ENCODE results near the gene SPIRE2.
"Not testable (repeated sequence)": the region's sequence is repeated elsewhere in the genome, so short reads cannot be mapped to it uniquely, and the experiment has no call there.

The SPIRE2 gene

DNA sequence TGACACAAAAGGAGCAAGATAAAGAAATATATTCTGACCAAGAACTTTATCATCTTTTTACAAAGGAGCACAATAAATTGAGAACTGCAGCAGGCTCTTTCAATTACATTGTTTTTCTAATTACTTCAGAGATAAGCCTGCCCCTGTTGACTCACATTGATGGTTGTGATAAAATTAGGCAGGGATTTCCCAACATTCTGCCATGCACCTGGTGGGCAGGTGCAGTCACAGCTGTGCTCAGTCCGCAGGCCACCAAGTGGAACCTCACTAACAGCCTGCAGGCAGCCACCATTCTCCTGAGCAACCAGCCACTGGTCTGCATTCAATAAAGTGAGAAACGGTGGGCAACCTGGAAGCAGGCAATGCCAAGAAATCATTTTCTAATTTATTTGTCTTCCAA lies 17.0 kb upstream of the SPIRE2 start:
- no peak for DNase-seq (ENCODE audit: low spot score)

DNA sequence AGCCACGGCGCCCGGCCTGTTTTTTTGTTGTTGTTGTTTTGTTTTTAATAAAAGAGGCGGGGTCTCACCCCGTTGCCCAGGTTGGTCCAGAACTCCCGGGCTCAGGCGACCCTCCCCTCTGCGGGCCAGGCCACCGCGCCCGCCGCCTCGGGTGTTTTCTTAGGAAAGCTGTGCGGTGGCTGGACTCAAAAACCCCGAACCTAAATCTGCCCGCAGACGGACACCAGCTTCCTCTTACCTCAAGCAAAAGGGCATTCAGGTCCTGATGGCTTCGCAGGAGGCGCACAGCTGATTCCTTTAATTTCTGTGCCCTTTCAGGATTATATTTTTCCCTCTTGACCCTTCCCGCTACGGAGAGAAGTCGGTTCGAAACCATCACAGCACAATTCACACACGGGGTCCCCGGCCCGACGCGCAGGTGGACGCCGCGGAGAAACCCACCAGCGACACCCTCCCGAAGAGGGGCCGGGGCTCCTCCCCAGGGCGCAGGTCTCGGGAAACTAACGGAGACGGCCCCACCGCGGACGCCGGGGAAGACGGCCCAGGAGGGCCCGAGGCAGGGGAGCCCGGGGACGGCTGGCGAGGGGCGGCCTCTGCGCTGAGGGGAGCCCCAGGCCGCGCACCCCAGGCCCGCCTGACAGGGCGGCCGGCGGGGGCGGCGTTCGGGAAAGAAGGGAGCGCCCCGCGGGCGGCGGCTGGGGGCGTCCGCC lies 12.5 kb upstream of the SPIRE2 start:
- DNase-seq (ENCODE audit: low spot score) = no peak

DNA sequence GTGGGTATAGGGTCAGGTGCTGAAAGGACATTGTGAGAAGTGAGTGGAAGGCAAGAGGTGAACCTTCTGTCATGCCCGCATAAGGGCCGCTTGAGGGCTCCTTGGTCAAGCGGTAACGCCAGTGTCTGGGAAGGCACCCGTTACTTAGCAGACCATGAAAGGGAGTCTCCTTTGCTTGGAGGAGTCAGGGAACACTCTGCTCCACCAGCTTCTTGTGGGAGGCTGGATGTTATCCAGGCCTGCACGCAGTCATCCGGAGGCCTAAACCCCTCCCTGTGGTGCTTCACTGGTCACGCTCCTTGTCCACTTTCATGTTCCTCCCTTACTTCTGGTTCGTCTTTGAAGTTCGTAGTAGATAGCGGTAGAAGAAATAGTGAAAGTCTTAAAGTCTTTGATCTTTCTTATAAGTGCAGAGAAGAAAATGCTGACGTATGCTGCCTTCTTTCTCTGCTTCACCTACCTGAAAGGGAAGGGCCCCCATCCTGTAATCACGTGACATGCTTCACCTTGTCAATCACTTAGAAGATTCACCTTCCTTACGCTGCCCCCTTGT lies 9.3 kb upstream of the SPIRE2 start:
- not testable (repeated sequence) for DNase-seq (ENCODE audit: low spot score)

DNA sequence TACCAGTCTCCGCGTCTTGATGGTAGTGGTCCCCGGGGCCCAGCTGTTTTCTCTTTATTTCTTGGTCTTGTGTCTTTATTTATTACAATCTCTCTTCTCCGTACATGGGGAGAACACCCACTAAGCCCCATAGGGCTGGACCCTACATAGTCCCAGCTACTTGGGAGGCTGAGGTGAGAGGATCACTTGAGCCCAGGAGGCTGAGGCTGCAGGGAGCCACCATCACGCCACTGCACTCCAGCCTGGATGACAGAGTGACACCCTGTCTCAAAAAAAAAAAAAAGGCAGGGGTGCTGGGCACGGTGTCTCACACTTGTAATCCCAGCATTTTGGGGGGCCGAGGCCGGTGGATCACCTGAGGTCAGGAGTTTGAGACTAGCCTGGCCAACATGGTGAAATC lies 8.8 kb upstream of the SPIRE2 start:
- not testable (repeated sequence) for DNase-seq (ENCODE audit: low spot score)

DNA sequence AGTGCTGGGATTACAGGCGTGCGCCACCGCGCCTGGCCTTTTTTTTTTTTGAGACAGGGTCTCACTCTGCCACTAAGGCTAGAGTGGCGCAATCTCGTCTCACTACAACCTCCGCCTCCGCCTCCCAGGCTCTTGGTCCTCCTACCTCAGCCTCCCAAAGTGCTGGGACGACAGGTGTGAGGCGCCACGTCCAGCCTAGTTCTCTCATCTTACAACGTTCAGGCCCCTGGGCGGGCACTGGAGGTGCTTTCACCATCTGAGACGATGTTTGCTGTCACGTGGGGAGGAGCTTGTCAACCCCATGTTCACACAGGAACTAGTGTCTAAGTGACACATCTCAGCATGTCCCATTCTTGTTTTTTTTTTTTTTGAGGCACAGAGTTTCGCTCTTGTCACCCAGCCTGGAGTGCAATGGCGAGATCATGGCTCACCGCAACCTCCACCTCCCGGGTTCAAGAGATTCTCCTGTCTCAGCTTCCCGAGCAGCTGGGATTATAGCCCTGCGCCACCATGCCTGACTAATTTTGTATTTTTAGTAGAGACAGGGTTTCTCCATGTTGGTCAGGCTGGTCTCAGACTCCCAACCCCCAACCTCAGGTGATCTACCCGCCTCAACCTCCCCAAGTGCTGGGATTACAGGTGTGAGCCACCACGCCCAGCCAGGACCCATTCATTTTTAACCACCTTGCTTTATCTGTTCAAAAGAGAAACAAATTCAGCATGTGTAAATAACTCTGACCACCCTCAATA lies 6.7 kb upstream of the SPIRE2 start:
- DNase-seq (ENCODE audit: low spot score) = no peak

DNA sequence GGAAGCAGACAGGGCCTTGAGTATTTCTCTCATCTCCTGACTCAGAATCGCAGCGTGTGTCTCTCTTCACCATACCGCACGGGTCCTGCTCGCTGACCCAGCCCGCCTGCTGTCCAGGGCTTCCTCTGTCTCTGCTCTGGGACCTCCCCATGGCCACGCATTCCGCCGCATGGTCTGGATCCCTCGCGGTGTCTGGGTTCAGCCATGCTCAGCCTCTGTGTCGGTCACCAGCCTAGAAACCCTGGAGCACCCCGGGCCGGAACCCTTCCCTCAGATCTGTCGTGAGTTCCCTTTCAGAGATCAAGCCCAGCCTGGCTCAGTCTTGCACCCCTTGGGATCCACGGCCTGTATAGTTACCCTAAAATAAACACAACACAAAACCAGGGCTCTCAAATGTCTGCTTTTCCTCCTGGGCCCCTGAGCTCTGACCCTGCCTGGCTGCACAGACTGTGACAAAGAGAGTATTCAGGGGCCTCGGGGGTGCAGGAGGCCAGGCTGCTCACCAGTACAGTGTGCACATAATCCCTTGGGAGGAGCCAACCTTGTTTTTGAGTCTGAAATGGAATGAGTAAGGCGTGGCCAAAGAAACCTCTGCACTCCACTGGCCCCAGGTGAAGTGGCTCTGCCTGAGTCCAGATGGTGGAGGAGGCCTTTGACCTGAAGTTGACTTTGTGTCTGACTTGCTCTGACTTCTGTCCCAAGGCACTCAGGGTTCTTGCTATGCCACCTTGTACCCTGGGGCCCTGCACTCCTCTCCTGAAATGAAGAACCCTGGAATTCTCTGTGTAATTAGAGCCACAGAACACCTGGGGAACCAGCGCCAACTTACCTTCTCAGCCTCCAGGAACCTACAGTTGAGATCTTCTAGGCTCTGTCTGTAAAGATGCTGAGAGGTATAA lies 5.8 kb upstream of the SPIRE2 start:
- no peak for DNase-seq (ENCODE audit: low spot score)

DNA sequence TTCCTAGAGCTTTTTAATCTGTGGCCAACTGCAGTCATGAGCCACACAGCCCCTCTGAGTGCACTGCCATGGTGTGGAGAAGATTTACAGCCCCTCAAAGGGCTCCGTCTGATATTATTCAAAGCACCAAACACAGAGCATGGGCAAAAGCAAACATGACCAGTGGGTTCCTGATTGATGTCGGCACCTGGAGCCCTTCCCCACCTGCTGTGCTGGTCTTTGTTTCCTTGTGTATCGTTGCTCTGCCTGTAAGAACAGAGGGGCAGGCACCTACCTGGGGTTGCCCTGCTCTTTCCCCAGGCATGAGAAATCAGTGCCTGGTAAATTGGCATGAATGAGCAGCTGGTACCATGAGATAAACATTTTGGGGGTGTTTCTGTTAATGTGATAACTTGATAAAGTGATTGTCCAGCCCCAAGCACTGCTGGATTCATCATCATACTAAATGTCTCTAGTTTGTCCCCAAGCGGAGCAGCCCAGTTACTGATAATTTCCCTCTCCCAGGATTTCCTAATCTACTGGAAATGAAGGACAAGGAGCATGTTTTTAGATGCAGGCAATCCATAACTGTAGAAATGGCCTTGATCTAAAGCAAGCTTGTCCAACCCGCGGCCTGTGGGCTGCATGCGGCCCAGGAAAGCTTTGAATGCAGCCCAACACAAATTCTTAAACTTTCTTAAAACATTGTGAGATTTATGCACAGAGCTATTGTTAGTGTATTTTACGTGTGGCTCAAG lies 5.0 kb upstream of the SPIRE2 start:
- no peak for DNase-seq (ENCODE audit: low spot score)

DNA sequence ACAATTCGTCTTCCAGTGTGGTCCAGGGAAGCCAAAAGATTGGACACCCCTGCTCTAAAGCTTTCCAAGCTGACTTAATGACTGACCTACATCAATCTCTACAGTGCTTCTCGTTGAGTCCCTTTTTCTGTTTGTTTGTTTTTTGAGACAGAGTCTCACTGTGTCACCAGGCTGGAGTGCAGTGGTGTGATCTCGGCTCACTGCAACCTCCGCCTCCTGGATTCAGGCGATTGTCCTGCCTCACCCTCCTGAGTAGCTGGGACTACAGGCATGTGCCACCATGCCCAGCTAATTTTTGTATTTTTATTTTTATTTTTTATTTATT lies 4.5 kb upstream of the SPIRE2 start:
- DNase-seq (ENCODE audit: low spot score) = not testable (repeated sequence)

DNA sequence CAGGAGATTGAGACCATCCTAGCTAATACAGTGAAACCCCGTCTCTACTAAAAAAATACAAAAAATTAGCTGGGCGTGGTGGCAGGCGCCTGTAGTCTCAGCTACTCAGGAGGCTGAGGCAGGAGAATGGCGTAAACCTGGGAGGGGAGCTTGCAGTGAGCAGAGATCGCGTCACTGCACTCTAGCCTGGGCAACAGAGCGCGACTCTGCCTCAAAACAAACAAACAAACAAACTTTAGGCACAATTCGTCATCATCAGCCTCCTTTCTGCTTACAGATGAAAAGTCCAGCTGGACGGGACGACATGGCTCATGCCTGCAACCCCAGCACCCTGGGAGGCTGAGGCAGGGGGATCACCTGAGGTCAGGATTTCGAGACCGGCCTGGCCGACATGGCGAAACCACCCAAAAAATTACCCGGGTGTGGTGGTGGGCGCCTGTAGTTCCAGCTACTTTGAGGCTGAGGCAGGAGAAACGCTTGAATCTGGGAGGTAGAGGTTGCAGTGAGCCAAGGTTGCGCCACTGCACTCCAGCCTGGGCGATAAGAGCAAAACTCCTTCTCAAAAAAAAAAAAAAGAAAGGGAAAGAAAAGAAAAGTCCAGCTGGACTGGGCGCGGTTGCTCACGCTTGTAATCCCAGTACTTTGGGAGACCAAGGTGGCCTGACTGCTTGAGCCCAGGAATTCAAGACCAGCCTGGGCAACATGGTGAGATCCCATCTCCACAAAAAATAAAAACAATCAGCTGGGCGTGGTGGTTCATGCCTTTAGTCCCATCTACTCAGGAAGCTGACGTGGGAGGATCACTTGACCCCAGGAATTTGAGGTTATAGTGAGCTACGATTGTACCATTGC lies 1.5 kb upstream of the SPIRE2 start:
- no peak for DNase-seq (ENCODE audit: low spot score)

DNA sequence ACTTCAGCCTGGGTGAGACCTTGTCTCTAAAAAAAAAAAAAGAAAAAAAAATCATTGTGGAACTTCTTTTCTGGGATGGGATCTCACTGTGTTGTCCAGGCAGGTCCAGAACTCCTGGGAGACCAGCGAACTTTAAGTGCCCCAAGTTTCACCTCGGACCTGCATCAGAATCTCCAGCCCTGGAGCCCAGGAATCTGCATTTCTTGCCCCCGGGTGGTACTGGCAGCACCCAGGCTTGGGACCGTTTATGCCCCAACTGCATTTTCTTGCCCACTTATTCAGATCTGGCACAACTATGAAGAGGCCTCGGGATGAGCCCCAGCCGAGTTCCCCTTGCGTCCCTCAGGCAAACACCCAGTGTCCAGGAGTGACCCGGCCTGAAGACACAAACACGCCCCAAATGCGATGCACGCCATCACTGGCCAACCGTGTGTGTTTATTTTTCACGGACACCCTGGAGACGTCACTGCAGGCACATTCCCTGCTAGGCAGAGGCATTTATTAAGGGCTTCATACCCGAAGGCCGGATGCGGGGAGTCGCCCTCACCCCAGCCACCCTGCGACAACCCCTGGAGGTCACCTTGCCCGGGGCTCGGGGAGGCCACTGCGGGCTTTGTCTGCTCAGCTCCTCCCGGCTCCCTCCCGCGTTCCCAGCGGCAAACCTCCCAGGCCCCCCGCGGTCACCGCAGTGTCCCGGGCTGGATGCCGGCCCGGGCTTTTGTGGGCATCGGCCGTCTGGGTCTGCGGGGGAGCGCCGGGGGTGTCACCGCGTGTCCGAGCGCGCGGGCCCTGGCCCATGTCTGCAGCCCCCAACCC lies 684 bp upstream of the SPIRE2 start:
- DNase-seq (ENCODE audit: low spot score) = no peak

DNA sequence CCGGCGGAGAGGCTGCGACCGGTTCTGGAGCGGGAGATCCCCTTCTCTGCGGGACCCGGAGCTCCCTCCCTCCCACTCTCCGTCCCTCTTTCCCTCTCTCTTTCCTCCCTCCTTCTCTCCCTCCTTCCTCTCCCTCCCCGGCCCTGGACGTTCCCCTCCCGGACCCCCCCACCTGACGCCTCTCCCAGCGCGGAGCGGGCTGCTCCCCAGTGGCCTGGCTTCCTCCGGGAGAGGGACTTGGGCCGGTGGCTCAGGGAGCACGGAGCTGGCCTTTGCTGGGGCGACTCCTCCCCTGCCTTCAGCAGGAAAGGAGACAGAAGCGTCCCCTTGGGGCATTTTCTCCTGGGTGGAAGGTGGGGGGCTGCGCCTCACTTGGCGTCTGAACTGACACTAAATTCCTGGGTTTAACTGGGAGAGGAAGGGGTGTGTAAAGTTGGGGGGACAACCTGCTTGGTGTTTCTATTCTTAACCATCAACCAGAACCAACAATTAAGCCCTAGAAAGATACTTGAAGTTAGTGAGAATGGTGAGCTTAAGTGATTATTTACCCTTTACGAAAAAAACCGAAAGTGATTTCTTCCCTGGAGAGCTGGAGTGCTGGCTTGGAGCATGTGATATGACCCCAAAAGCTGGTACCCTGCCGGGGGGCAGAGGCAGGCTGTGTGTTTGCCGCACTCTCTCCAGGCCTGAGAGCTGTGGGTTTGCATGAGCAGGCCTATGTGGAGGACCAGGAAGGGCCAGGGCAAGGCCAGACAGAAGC lies 775 bp downstream of the SPIRE2 start:
- DNase-seq (ENCODE audit: low spot score) = no peak

DNA sequence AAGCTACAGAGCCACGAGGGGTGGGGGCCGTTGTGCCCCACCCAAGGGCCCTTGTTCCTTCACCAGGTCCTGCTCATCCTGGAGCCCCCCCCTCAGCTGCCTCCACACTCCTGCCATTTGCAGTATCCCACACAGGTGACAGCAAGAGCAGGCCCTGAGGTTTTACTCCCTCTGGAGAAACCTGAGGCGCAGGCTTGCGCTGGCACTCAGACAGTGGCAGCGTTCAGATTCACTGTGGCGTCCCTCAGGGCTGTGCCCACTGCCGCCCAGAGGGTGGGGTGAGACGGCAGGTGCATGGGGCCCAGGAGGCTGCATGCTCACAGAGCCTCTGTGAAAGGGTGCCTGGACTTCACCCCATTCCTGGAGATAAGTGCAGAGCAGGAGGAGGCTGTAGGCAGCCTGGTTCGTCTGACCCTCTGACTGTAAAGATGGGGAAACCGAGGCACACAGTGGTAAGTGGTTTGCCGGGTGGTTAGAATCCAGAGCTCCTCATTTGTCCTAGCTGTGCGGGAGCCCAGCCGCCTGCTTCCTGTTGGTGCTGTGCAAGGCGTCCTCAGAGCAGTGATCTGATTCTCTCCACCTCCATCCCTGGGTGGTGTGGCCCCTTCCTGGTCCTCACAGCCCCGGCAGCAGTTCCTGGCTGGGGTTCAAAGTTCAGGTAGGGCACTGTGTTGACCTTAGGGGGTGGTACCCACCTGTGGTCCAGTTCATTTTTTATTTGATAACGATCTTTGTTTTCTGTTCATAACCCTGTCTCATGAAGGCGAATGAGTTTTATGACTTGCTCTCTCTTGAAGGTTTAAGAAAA lies 1.6 kb downstream of the SPIRE2 start:
- DNase-seq (ENCODE audit: low spot score) = no peak

DNA sequence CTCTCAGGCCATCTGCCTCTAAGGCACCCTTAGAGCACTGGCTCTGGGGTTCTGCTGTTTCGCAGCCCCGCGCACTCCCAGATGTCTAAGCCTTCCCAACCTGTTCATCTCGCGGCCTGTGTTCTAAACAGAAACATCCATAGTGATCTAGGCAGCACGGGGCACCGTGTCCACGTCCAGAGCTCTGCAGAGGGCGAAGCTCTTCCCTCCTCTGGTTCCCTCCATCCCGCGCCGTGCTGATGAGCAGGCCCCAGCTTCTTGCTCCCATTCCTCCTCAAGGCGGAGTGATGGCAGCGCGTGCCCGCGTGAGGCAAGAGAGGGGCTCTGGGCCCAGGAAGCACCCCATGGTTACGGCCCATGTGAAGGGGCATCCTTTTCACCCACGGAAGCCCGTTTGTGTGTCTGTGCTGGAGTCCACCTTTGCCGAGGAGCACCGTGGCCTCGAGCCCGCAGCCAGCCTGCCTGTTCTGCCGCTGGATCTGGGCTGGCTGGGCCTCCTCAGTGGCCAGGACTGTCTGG lies 3.6 kb downstream of the SPIRE2 start:
- DNase-seq (ENCODE audit: low spot score) = no peak

DNA sequence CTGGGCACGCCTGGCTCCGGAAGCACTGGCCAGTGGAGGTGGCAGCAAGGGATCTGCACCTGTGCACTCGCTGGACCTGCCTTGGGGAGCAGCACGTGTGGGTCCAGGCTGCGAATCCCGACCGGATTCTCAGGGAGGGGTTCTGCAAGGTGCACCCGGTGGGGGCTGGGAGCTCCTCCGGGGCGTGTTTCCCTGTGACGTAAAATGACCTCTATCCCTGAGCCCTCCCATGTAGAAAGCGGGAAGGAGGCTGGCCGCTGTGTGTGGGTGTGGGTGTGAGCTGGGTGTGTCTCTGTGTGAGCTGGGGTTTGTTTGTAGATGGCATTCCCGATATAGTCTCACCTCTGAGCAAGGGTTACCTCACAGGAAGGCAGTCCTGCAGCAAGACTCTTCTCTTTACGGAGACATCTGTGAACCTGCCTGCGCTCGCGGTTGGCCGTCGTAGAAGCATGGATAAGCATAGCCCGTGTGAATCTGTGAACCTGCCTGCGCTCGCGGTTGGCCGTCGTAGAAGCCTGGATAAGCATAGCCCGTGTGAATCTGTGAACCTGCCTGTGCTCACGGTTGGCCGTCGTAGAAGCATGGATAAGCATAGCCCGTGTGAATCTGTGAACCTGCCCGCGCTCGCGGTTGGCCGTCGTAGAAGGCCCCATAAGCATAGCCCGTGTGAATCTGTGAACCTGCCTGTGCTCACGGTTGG lies 5.5 kb downstream of the SPIRE2 start:
- DNase-seq (ENCODE audit: low spot score) = not testable (repeated sequence)

DNA sequence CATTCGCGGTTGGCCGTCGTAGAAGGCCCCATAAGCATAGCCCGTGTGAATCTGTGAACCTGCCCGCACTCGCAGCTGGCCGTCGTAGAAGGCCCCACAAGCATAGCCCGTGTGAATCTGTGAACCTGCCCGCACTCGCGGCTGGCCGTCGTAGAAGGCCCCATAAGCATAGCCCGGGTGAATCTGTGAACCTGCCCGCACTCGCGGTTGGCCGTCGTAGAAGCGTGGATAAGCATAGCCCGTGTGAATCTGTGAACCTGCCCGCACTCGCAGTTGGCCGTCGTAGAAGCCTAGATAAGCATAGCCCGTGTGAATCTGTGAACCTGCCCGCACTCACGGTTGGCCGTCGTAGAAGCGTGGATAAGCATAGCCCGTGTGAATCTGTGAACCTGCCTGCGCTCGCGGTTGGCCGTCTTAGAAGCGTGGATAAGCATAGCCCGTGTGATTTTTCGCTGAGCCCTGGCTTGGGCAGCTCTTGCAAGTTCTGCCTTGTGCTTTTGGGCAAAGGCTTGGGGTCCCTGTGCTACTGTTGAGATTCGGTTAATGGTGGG lies 6.6 kb downstream of the SPIRE2 start:
- not testable (repeated sequence) for DNase-seq (ENCODE audit: low spot score)

DNA sequence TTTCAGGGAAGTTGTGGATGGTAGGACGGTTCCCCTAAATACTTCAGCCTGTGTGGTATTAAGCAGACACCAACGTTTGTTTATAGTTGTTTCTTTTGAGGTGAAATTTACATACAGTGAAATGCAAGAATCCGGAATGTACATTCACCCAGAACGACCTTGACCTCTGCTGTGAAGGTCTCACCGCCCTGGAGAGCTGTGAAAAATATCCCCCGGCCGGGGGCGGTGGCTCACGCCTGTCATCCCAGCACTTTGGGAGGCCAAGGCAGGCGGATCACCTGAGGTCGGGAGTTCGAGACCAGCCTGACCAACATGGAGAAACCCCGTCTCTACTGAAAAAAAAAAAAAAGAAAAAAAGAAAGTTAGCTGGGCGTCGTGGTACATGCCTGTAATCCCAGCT lies 8.2 kb downstream of the SPIRE2 start:
- not testable (repeated sequence) for DNase-seq (ENCODE audit: low spot score)

DNA sequence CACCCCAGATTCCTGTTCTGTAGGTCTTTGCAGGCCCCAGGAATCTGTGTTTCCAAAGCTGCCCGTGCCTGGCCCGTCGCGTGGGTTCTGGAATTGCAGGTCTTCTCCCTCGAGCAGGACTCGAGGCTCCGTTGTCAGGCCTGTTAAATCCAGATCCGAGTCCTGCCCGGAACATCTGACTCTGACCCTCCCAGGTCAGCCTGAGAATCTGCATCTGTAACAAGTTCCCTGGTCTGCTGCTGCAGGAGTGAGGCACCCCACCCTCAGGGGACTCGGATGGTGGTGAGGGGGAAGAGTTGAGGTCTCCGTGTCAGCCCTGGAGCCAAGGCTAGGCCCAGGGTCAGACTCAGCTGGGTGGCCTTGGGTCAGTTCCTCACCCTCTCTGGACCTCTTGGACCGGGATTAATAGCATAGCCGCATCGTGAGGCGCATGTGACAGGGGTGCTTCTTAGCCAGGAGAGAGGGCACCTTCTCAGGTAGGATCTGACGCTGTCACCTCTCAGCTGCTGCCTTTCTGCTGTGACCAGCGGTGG lies 8.8 kb downstream of the SPIRE2 start:
- no peak for DNase-seq (ENCODE audit: low spot score)

All from CD4-positive, alpha-beta T cell treated with Interleukin-6 at 100 ng/mL for 8 hours (primary cell).